Measurements from ENCODE around the gene RRAGC.
A peak's percentile ranks its signal among the peaks of the same experiment; 100 is the strongest.
"Not testable (repeated sequence)": the region's sequence is repeated elsewhere in the genome, so short reads cannot be mapped to it uniquely, and the experiment has no call there.

Gene RRAGC

DNA sequence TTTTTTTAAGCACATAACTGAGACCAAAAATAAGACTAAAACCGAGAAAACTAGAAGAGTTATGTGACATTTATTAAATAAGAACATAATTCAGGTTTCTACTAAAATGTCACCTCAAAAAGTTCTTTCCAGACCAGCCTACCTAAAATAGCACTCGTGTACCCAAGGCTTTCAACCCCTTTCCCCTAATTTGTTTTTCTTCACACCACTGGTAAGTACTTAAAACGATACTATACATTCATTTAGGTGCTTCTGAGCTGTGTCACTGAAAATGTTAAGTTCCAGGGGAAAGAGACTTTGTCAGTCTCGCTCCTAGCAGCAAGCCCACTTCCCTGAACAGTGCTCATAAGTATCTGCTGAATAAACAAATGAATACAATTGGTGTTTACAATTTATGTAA lies 6.8 kb downstream of the RRAGC start:
- DNase-seq, result no peak

- DNase-seq, result no peak
Measured at GRCh38 chr1:38848071-38848470, 11.5 kb downstream of the RRAGC start.

GRCh38 chr1:38846210-38846609 lies 13.4 kb downstream of the RRAGC start:
- DNase-seq, result no peak

- DNase-seq, result not testable (repeated sequence)
Measured at GRCh38 chr1:38845088-38845487, 14.5 kb downstream of the RRAGC start.

GRCh38 chr1:38840281-38840680 lies 19.3 kb downstream of the RRAGC start:
- DNase-seq, result no peak

DNA sequence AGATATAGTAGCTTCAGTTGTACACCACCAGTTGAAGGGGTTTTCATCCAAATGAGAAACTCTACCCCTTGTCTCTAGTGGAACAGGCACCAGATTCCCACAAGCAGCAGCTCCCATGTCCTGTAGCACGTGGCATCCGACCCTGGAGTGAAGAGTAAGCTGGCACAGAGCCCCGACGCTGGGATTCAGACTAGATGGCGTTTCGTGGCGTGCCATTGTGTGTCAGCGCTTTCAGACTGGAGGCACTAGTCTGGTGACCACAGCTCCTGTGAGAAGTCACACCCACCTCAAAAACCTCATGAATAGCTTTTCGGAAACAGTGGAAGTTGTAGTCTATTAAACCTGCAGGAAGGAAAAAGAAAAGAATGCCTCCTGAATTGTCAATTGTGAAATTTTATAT lies 20.2 kb downstream of the RRAGC start:
- DNase-seq, result no peak

GRCh38 chr1:38836316-38836715 lies 23.3 kb downstream of the RRAGC start:
- not testable (repeated sequence) for DNase-seq

- peak; percentile 13 to 80 for DNase-seq
Measured at GRCh38 chr1:38834937-38835827, 24.4 kb downstream of the RRAGC start.

- DNase-seq, result no peak
Measured at GRCh38 chr1:38834221-38834782, 25.3 kb downstream of the RRAGC start.

DNA sequence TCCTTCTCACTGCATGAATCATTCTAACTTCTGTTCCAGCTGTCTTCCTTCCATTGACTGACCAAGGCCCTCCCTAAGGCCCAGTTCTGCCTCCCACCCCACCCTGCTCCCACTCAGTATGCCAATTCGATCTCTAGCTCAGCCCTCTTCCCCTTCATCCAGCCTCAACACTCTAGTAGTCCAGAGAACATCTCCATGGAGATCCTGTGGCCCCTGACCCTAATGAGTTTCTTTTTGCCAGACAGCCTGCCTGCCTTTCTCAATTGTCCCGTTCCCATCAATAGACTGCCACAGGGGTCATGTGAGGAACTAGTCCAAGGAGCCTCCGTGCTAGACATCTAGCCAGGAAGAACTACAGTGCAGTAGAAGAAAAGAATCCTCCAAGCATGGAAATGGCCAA lies 26.4 kb downstream of the RRAGC start:
- DNase-seq, result no peak

- DNase-seq, result no peak
Measured at GRCh38 chr1:38832370-38832734, 27.2 kb downstream of the RRAGC start.

DNA sequence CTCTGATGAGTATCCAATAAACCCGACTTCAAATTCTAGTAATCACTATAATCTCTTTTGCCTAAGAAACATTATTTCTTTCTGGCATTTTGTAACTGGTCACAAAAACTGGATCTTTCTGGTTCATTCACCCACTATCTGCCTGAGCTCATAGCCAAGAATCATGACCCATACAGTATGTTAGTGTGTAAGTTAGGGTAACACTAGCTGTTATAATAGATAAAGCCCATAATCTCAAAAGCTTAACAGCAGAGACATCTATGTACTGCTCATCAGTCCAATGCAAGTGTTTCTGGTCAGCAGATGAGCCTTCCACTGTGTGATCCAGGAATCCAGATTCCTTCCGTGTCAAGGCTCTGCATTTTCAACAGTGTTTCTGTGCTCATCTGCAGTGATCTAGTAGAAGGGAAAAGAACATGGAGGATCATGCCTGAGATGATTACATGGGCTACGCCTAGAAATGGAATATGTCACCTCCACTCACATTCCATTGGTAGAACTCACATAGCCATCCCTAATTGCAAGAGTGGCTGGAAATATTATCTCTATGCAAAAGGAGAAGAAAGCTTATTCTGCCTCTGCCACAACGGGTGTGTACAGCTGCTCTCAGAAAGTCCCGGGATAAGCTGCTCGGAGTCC lies 27.7 kb downstream of the RRAGC start:
- no peak for DNase-seq

DNA sequence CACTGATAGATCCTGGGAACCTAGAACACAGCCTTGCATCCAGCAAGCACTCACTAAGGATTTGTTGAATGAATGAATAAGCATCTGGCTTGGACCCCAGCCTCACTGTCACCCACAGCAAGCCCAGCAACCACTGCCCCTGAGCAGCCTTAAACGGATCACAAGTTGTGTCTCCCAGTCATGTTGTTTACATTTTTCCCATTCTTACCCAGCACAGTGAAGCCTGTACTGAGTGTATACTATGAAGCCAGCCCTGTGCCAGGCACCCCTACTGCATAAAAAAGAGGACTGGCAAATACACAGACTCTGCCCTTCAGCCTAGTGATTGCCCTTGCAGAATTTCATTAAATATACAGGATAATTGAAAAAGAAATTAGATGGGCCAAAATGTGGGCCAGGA lies 30.2 kb downstream of the RRAGC start:
- DNase-seq, result no peak

GRCh38 chr1:38827318-38827717 lies 32.3 kb downstream of the RRAGC start:
- DNase-seq, result no peak

GRCh38 chr1:38826886-38827285 lies 32.7 kb downstream of the RRAGC start:
- DNase-seq, result no peak

GRCh38 chr1:38826262-38826661 lies 33.3 kb downstream of the RRAGC start:
- no peak for DNase-seq

- DNase-seq, result no peak
Measured at GRCh38 chr1:38820860-38821259, 38.7 kb downstream of the RRAGC start.

DNA sequence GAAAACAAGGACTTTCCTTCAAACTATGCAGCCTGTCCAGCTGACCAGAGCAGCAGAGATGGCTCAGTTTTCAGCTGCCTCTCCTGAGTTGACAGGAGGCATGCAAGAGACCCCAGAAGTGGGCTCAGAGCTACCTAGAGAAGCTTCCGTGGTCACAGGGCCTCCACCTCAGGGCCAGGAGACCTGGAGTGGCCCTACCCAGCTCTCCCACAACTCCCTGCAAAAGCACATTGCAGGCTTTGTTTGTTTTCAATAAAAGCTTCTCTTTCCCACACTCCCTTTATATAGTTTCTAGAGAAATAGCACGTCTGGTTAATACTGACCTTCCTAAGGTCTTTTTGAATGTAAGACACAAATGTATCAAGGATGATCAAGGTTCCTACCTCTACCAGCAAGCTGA lies 40.1 kb downstream of the RRAGC start:
- no peak for DNase-seq

DNA sequence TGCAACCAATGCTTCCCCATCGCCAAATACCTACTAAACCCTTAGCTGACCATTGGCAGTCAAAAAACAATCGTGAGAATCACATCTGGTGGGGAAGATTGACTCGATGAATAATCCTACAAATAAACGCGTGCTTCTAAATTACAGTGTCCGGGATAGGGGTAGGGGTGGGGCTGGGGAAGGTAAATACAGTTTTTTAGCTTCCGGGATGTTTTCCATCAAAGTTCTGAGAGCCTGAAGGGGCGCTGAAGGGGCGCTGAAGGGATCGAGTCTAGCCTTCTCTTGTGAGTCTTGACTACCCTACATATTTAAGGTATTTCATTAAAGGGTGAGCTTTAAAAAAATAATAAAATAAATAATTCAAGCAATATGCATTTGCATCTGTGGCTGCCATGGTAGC lies 40.5 kb downstream of the RRAGC start:
- no peak for DNase-seq

DNA sequence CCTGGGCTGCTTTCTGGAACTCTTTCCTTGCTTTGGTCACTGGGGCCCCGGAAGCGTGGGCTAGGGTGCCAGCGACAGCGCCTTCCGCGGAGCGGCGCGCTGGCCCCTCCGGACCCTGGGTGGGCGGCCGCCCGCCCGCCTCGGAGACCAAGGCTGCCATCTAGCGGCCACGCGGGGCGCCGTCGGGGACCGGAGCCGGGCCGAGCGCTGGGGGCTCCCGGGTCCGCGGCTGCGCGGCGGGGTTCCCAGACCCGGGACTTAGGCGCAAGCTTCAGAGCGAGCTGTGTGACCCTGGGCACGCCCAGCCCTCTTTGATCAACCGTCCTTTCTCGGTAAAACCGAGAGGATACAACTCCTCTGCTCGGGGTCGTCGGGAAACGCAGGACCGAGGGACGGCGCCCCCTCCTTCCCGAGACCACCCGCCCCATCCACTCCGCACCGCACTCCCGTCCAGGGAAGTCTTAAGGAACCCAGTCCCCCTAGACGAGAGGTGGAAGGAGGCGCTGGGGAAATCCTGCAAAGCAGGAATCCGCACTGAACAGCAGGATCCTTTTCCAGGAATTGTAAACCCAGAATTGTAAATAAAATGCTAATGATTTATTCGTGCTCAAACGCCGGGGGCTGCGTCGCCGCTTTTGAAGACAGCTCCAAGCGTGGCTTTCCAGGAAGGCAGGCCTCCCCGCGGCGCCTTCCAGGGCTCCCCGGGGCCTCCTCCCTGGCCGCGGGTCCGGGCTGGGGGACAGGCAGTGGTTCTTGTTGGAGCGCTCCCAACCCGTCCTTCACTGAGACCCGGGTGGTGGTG lies 41.2 kb downstream of the RRAGC start:
- no peak for DNase-seq

DNA sequence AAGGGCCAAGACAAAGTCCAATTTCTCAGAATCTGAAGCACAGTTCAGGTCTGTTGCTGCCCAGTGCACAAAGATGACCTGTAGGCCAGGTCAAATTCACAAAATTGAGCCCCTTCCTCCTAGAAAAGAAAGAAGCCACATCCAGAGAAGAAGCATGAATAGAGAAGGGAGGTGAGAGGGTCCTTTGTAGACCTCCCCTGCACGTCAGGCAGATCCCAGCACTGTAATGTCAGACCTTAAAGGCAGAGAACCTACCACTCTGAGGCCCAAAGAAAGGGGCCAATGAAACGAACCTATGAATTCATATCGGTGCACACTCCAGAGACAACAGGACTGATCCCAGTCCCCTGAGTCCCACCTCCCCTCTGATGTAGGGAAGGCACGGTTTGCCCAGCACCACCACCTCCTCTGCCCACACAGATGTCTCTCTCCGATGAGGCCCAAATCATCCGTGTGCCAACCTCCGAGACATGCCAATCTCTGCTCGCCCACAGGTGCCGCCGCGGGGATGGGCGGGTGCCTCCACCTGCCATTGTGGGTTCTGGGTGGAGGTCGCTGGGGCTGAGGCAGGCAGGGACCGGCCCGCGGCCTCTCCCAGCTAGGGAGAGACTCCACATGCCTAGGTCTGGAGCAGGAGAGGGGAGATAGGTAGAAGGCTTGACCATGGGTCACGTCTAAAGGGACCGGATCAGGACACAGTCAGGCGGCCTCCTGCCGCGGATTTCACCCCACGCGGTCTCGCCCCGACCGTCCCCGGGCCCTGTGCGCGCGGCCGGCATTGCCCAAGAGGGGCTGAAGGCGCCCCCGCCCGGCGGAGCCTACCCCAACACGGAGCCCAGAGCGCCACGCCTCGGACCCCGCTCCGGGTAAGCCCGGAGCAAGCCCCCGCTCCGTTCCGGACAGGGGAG lies 42.1 kb downstream of the RRAGC start:
- no peak for DNase-seq

- no peak for DNase-seq
Measured at GRCh38 chr1:38815903-38816627, 43.5 kb downstream of the RRAGC start.
